ENCODE measurements around the gene TAMALIN. TPM values are rescaled to one million over a fixed set of nuclear protein-coding genes. Genes with fewer than 3 reads are reported as not detected.
A peak's percentile ranks its signal among the peaks of the same experiment; 100 is the strongest.
"Not testable (repeated sequence)": the region's sequence is repeated elsewhere in the genome, so short reads cannot be mapped to it uniquely, and the experiment has no call there.

The TAMALIN gene
- 13.6 and 121 TPM in 2 replicates for polyA plus RNA-seq (2014; cell fraction: cytosol; rRNA removed)
- 24.1 and 50.0 TPM in 2 replicates for polyA plus RNA-seq (2014; cell fraction: nucleus; rRNA removed)

DNA sequence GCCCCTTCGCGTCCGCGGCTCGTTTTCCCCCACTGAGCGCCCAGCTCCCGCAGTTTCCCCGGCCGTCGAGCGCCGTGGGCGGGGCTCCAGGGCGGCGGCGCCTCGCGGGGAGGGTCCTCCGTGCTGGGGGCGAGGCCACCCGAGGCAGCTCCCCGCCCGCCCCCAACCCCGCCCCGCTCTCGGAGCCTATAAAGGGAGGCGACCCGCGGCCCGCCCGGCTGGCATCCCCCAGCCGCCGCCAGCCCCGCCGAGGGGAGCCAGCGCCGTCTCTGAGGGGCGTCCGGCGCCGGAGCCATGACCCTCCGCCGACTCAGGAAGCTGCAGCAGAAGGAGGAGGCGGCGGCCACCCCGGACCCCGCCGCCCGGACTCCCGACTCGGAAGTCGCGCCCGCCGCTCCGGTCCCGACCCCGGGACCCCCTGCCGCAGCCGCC, at the start of gene TAMALIN:
Gene TAMALIN, plus strand, starts transcription at position 221 of the 432 bp plus-strand sequence. Its CDS starts 74 bp downstream, at position 295.
- DNase-seq (ENCODE audit: low spot score), result peak; percentile 78

DNA sequence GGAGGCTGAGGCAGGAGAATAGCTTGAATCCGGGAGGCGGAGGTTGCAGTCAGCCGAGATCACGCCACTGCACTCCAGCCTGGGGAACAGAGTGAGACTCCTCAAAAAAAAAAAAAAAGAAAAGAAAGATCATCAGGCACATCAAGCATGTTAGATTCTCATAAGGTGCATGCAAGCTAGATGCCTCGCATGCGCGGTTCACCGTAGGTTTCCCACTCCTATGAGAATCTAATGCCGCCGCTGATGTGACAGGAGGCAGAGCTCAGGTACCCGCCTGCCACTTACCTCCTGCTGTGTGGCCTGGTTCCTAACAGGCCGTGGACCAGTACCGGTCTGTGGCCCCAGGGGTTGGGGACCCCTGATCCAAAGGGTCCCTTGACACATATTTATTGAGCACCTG, 48.2 kb upstream of the TAMALIN start:
- DNase-seq (ENCODE audit: low spot score), result no peak

DNA sequence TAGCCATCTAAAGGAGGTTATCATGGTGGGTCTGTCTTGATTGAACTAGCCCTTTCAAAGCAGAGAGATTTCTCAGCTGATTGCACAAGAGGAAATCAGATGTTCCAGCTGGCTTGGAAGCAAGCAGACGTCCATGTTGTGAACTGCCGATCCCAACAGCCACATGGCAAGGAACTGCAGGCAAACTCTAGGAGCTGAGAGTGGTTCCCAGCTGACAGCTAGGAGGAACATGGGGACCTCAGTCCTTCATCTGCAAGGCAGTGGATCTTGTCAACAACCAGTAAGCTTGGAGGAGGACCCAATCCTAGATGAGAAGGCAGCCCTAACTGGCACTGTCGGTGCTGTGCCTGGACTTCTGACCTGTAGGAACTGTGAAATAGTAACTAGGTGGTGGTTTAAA, 47.5 kb upstream of the TAMALIN start:
- no peak for DNase-seq (ENCODE audit: low spot score)

DNA sequence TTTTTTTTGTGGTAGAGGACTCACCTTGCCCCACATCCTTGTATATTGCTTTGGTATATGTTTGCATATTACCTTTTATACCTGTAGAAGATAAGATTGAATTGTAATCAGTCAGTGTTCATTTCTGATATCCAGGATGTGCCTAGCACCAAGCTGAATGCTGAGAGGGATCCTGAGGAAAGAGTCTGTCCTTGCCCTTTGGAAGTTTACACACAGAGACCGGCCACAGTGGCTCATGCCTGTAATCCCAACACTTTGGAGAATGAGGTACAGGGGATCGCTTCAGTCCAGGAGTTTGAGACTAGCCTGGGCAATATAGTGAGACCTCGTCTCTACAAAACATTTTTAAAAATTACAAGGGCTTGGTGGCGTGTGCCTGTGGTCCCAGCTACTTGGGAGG, 46.8 kb upstream of the TAMALIN start:
- DNase-seq (ENCODE audit: low spot score), result no peak

DNA sequence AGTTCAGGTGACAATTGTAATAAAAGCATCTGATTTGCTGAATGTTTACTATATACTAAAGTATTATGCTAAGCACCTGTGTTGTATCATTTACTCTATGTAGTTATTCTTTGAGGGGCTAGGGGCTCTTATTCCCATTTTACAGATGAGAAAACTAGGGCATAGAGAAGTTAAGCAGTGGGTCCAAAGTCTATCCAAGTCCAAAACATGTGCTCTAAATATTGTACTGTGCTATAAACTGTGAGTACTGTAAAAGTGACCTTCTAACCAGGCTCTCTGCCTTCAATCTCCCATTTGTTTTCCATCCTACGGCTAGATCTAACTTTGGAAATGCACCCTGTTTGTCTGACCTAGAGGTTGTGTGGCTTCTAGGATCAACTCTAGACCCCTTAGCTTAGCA, 46.3 kb upstream of the TAMALIN start:
- DNase-seq (ENCODE audit: low spot score), result no peak

DNA sequence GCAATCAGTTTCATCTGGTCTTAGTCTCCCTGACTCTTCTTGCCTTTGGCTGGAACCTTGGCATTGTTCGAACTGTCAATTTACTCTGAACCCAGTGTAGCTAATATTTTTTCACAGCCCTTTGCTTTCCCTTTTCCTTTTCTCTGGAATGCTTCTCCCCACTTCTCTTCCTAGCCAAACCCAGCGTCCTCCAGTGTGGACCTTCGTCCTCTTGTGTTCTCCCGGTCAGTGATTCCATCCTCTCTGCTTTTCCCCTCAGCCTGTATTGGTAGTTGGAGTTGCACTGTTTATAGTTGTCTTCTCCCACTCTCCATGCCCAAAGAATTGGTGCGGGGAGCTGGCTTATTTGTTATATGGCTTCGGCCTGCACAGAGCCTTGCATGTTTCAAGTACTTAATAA, 45.9 kb upstream of the TAMALIN start:
- no peak for DNase-seq (ENCODE audit: low spot score)

DNA sequence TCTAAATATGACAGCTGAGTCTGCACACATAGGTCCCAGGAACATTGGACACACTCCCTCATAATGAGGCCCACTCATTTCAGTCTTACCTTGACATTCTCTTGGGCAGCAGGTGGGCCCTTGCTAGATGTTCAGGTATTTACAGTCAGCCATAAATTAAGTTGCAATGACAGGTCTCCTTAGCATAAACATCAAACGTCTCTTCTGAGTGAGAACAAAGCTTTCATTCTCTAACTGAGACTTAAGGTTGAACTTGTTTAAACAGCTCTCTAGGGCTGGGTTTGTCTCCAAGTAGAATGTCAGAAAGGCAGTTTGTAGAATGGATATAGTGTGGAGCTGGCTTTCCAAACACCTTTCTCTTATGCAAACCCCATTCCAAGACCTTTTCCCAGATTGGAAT, 44.9 kb upstream of the TAMALIN start:
- DNase-seq (ENCODE audit: low spot score), result no peak

DNA sequence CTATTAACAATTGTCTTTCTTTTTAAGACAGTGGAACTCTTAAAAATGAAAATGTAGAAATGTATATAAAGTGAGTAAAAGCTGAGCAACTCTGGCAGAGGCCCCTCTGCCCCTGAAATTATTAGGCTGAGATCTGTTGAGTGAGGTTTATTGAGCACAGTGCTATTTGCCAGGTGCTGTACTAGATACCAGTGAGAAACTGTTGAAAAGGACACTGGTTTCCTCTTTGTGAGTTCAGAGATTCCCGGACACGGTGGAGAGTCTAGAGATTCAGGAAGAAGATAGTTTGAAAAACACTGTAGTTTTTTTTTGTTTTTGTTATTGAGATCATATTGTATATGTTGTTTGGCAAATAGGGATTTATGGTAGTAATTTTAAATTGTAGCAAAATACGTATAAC, 44.0 kb upstream of the TAMALIN start:
- no peak for DNase-seq (ENCODE audit: low spot score)

DNA sequence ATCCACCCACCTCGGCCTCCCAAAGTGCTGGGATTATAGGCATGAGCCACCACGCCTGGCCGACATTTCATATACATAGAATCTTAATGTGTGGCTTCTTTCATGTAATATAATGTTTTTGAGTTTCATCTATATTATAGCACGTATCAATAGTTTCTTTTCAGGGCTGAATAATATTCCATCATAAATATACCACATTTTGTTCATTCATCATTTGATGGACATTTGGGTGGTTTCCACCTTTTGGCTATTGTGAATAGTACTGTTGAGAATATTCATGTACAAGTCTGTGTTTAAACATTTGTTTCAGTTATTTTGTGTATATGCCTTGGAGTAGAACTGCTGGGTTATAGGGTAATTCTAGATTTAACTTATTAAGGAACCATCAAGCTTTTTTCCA, 43.3 kb upstream of the TAMALIN start:
- no peak for DNase-seq (ENCODE audit: low spot score)

DNA sequence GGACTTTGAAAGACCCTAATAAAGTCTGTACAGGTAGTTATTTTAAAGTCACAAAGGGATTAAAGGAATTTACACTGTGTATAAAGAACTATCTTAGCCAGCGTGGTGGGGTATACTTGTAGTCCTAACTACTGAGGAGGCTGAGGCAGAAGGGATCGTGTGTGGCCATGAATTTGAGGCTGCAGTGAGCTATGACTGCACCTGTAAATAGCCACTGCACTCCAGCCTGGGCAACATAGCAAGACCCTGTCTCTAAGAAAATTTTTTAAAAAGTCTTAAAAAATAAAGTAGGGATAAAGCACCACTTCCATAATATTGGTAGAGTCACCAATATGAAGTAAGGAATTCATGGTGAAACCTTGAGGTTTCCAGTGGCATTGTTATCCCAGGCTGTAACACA, 37.1 kb upstream of the TAMALIN start:
- DNase-seq (ENCODE audit: low spot score), result no peak

DNA sequence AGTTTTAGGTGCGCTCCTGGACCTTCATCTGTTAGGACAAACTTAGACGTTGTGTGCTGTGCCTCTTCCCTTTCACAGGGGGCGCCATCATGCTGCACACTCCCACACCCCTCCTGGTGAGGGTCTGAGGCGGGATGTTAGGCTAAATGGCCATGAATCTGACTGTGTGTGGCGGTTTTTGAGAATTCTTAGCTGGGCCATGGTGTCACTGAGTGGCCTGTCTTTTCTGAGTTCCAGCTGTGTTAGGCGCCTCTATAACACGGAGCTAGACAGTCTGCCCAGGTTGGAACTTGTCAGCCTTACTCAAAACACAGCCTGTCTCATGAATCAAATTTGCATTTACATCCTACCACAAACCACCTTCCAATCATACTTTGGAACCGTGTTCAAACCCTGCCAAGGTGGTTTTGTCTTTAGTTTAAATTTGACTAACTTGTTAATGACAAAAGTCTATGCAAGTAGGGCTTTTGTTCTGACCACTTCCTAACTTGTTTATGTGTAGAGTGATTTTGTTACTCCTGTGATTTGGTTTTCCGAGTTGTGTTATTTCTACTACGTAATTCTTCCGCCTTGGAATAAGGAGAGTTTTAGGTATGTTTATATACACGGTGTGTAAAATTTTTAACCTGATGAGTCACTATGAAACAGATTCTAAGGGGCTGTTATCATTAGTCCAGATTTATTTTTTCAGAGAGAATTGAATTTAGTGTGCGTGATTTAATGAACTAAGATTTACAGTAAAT, 35.7 kb upstream of the TAMALIN start:
- no peak for DNase-seq (ENCODE audit: low spot score)

DNA sequence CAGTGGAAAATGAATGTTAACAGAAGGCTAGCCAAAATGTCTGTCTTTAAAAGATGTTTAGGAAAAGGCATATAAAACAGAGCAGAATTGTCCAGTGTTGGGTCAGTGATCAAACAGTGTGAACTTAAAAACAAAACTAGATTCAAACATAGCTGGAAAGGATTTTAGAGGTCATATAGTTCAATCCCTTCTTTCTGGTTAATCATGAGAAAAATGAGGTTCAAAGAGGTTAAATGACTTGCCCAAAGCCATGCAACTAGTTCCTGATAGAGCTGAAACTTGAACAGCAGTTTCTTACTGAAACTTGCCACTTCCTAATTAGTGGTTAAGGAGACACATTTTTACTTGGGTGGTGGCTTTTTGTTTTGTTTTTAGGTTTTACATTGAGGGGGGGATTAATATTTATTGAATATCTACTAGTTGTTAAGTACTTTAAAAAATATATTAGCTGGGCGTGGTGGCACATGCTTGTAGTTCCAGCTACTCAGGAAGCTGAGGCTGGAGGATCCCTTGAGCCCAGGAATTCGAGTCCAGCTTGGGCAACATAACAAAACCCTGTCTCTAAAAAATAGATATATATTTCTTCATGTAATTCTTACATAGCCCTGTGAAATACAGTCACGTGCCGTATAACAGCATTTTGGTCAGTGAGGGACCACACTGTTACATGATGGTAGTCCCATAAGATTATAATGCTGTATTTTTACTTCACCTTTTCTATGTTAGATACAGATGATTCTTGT, 34.9 kb upstream of the TAMALIN start:
- DNase-seq (ENCODE audit: low spot score), result no peak

DNA sequence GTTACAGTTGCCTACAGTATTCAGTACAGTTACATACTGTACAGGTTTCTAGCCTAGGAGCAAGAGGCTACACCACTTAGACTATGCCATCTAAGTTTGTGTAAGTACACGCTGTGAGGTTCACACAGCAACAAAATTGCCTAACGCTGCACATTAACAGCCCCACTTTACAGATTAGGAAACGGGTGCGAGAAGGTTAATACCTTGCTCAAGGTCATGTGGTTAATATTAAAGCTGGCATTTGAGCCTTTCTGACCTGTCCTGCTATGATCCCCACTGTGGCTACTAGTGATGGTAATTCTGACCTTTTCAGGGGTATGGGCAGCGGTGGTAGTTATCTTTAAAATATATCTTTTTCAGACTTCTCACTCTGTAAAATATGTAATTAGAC, 34.3 kb upstream of the TAMALIN start:
- no peak for DNase-seq (ENCODE audit: low spot score)

DNA sequence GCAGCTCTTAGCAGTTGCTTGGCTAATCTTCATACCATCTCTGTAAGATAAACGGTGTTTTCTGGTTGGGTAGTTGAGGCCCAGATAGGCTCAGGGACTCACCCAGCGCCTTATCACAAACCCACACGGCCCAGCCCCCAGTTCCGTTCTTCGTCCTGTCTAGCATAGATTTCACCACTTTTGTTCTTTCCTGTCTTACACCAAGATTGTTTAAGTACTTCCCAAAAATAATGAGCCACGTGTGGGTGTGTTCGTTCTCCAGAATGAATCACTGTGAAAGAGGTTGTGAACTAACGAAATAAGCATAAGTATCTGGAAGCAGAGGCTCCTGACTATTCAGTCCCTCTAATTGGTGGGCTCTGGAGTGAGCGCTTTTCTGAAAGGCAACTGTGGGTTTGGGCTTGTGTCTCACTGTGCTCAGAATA, 33.9 kb upstream of the TAMALIN start:
- no peak for DNase-seq (ENCODE audit: low spot score)

DNA sequence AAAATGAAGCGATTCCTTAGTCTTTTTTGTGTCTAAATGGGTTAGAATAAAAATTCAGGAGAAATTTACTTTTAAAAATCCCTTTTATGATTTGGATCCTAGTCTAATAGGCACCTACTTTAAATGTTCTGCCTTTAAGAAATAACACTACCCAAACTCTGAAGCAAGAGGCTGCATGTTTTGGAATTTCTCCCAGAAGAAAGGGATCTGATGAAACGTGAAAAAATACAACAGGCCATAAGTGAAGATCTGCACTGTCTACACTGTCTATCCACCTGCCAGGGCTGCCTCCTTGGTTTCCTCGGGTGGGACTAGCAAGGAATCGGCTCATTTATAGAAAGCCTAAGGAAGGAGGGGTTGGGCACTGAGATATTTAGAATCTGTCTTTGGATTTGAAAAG, 33.2 kb upstream of the TAMALIN start:
- no peak for DNase-seq (ENCODE audit: low spot score)

DNA sequence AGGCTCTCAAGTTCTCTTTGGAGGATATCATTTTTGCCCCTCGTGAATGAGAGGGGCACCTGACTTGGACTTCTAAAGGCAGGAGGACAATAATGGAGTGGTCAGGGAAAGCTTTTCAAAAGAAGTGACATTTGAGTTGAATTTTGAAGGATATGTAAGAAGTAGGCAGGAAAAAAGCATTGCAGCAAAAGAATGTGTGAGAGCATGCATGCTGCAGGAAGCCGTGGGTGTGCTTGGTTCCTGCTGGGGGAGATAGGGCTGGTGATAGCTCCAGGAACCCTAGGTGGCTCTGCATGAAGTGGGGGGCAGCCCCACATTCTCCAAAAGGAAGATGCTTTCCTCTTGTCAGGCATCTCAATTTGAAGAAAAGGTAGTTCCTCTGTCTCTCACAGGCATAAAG, 32.1 kb upstream of the TAMALIN start:
- DNase-seq (ENCODE audit: low spot score), result no peak

DNA sequence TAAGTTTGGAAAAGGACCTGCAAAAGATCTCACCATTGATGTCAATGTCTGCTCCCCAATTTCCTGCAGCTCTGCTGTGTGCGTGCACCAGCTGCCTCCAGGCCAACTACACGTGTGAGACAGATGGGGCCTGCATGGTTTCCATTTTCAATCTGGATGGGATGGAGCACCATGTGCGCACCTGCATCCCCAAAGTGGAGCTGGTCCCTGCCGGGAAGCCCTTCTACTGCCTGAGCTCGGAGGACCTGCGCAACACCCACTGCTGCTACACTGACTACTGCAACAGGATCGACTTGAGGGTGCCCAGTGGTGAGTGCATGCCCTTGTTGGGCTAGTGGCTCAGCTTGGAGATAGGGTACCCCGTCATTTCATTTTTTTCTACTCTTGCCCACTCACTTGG, 31.6 kb upstream of the TAMALIN start:
- DNase-seq (ENCODE audit: low spot score), result no peak

DNA sequence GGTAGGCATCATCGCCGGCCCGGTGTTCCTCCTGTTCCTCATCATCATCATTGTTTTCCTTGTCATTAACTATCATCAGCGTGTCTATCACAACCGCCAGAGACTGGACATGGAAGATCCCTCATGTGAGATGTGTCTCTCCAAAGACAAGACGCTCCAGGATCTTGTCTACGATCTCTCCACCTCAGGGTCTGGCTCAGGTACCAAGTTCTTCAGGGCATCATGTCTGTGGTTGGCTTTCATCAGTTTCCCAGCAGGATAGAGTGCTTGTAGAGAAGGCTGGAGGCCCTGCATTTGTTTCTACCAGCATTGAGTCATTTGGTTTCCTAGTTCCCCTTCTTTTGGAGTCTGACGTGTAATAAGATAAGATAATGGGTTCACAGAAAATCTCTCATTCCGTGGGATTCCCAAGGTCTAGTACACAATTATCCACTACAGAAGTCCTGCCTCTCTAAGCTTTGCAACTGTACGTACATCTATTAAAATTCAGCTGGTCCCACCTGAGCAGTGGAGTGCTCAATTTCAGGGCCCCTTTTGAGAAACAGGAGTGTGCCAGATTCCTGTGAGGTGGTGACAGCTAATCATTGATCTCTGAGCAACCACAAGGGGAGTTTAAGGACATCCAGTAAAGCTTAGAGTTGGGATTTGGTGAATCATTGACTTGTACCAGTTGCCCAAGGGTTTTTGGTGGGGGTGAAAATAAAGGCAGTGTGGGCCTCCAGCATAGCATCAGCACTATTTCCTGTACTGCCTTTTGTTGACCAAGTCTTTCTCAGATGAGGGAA, 30.2 kb upstream of the TAMALIN start:
- DNase-seq (ENCODE audit: low spot score), result no peak

DNA sequence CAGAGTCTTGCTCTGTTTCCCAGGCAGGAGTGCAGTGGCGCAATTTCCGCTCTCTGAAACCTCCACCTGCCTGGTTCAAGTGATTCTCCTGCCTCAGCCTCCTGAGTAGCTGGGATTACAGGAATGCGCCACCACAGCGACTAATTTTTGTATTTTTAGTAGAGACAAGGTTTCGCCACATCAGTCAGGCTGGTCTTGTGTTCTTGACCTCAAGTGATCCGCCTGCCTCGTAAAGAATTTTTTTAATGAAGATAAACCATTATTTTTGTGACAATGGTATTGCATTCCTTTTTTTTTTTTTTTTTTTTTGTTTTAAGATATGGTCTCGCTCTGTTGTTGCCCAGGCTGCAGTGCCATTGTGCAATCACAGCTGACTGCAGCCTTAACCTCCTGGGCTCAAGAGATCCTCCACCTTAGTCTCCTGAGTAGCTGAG, 29.4 kb upstream of the TAMALIN start:
- DNase-seq (ENCODE audit: low spot score), result no peak

DNA sequence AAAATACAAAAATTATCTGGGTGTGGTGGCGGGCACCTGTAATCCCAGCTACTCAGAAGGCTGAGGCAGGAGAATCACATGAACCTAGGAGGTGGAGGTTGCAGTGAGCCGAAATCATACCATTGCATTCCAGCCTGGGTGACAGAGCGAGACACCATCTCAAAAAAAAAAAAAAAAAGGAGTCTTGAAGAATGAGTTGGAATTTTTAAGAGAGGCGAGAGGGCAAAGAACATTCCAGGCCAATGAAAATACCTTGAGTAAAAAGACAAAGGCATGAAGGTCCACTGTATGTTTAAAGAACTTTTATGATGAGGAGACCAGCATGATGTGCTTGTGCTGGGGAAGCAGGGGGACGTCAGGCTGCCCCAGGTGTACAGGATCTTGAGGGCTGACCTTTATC, 27.4 kb upstream of the TAMALIN start:
- not testable (repeated sequence) for DNase-seq (ENCODE audit: low spot score)

DNA sequence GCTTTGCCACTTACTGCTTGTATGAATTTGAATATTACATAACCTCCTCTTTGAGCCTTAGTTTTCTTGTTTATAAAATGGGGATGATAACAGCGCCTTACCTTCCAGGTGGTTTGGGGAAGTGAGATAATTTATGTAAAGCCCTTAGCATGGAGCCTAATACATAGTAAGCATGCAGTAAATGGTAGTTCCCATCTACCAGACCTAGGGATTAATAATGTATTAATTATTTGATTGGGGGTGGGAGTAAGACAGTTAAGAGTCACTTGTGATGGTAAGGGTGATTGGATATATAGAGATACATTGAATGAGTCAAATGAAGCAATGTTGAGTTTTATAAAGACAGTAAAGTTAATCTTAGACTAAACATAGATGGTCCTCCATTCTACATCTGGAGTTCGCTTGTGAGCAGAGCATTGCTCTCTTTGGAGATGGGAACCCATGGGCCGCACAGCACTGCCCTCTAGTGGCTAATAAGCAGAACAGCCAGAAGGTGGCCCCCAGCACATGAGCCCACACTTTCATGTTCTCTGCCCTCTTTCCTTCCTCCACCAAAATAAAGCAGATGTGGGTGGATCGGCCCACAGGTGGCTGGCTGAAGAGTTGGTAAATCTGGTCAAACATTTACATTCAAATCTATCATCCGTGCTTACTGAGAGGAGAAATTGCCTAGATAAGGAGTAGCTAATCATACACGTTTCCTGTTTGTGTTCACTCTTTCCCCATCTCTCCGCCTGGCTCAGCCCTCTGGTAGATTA, 26.5 kb upstream of the TAMALIN start:
- DNase-seq (ENCODE audit: low spot score), result peak; percentile 68

DNA sequence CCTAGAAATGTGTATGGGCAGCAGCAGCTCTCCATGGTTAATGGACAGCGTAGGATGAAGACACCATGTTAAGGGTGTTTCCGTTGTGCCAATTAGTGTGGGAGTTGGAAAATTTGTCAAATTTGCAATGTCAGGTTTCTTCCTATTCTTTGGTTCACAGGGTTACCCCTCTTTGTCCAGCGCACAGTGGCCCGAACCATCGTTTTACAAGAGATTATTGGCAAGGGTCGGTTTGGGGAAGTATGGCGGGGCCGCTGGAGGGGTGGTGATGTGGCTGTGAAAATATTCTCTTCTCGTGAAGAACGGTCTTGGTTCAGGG, 26.0 kb upstream of the TAMALIN start:
- no peak for DNase-seq (ENCODE audit: low spot score)
